GM18505 (cell line): ENCODE data around the gene SHANK2.

Experiments used
- ATAC-seq: cut with Tn5 transposase; IDR thresholded peaks from one replicate; pipeline ENCODE4 v1.9.1; 2021; ENCODE audit not compliant: unreplicated experiment
- POLR2A ChIP-seq: IDR thresholded peaks from 4 replicates; pipeline ENCODE4 v1.6.1; 2011; ENCODE audit warnings: borderline replicate concordance; ENCODE audit not compliant: insufficient read depth, insufficient read length; ENCODE audit errors: extremely low read depth

SHANK2 gene

DNA sequence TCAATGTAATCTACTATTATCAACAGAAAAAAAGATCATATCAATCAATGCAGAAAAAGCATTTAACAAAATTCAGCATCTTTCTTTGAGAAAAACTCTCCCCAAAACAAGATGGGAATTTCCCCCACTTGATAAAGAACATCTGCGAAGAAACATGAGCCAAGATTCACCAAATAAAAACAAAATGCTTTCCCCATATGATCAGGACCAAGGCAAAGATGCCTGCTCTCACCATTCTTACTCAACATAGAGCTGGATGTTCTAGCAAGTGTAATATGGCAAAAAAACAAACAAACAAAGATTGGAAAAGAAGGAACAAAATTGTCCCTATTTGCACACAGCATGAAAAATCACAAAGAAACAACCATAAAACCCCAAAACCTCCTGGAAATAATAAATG, 23.4 kb downstream of the SHANK2 start:
- no peak for TF ChIP-seq POLR2A
- no peak for ATAC-seq

DNA sequence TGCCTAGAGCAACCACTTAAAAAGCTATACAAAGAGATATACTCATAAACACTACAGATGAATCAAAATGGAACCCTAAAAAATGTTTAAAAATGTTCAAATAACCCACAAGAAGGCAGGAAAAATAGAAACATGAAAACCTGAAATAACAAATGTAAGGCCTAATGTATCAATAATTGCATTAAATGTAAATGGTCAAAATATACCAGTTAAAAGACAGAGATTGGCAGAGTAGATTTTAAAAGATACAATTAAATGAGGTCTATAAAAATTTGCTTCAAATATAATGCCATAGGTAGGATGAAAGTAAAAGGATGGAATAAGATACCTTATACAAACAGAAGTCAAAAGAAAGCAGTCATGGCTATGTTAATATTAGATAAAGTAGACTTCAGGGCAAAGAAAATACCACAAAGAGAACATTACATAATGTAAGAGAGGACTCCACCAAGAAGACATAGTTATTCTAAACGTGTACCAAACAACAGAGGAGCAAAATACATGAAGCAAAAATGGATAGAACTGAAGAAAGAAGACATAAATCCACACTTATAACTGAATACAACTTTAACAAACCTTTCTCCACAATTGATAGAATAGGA, 25.2 kb downstream of the SHANK2 start:
- no peak for TF ChIP-seq POLR2A
- ATAC-seq: no peak

DNA sequence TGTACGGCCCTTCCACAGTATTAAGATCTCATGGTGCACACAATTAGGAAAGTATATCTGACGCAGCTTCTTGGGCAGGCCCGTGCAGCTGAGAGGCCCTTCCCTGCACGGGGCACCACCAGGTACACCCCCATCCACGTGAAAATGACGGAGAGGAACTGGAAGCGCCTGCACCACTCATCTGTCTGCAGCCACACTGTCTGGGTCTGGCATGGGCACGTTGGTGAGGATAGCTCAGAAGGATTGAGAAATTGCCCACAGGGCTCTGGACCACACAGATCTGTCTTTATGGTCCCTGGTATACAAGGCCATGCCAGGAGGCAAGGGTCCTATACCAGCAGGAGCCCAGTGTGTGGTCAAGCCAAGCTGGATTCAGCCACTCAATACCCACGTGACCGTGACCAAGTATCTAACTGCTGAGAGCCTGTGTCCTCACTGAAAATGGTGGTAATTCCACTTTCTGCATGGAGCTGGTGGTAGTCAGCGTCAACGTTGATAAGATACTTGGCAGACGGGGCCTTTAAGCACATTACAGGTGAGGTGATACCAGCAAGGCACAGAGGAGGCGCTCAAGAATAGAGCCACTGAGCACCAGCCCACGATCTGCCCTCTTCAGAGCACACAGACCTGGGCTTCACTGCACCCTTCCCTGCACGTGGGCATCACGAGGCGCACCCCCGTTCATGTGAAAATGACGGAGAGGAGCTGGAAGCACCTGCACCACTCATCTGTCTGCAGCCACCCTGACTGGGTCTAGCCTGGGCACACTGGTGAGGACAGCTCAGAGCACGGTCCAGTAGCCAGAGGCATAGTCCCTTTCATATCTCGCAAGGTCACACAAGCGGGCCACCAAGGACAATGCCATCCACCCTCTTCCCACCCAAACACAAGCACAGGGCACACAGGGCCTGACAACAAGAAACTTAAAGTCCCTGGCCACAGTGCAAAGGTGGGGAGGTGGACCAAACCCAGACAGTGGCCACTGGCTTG, 28.4 kb downstream of the SHANK2 start:
- TF ChIP-seq POLR2A: no peak
- no peak for ATAC-seq

DNA sequence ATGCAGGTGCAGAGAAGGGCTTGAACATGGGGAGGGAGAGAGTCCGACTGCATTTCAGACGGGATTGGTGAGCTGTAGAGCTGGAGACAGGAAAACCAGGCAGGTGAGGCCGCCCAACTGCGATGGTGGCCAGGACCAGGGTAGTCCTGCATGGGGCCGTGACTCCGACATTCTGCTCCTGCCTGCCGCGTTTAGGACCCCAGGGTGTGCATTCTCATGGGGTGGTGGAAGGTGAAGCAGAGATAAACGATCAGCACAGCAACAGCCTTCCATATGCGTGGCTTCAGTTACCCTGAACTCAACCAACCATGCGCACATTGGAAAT, 29.3 kb downstream of the SHANK2 start:
- no peak for TF ChIP-seq POLR2A
- ATAC-seq: no peak

DNA sequence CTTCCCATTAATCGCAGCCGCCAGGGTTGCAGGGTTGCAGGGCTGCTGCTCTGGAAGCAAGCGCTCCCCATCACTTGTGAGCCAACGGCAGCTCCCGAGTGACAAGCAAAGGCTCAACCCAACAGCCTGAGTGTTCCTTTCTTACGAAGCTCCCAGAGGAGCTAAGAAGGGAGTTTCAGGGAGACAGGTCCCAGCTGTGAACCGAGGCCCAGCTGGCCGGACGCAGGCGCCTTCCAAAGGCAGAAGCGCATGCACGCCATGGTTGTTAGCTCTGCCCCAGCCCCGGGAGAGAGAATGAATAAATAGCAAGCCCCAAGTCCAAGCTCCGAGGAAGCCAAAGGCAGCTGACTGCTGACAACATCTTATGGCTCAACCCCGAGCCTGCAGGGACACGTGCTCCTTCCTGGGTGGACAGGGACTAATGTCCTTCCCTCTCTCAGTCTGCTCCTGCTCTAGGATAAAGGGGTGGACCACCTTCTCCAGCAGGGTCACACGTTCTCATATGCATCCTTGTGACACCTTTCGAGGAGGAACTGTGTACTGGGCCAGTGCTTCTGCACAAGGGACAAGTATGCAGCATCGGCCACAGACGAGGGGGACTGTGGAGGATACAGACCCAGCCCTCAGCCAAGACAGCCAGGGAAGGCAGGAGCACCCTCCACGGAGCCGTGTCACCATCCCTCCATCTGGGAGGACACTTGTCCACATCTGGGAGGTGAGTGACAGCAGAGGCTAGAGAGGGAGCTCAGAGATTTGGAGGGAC, 29.9 kb downstream of the SHANK2 start:
- no peak for TF ChIP-seq POLR2A
- no peak for ATAC-seq

- ATAC-seq: no peak
- no peak for TF ChIP-seq POLR2A
These were observed 30.6 kb downstream of the SHANK2 start for GRCh38 chr11:71221821-71222220.

- no peak for TF ChIP-seq POLR2A
These were observed 31.2 kb downstream of the SHANK2 start for GRCh38 chr11:71221201-71221600.

DNA sequence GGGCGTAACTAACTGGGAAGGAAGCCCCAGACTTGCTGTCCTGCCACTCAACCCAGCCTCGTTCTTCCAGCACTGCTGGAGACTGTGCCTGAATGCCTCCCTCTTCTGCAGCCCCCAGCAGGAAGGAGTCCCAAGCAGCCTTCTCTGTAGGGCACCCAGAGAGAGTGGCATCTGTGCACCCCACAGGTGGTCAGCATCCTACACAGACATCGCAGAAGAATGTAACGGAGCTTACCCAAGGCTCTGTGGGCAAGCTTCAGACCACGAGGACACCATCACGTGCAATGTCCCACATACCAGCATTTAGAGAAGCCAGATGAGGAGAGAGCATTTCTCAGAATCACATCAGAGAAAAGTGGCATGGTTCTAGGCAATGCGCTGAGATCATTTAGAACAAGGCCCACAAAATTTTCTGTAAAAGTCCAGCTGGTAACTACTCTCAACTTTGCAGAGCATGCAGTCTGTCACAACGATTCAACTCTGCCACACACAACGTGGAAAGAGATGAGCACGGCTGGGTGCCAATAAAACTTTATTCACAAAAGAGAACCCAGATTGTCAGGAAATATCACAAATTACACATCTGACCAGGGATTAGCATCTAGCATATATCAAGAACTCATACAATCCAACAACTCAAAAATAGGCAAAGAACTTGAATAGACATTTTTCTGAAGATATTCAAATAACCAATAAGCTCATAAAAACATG, 33.4 kb downstream of the SHANK2 start:
- ATAC-seq: no peak
- no peak for TF ChIP-seq POLR2A

More at GRCh38 chr11:71221201-71221600, 31.2 kb downstream of the SHANK2 start:
- no peak for ATAC-seq

DNA sequence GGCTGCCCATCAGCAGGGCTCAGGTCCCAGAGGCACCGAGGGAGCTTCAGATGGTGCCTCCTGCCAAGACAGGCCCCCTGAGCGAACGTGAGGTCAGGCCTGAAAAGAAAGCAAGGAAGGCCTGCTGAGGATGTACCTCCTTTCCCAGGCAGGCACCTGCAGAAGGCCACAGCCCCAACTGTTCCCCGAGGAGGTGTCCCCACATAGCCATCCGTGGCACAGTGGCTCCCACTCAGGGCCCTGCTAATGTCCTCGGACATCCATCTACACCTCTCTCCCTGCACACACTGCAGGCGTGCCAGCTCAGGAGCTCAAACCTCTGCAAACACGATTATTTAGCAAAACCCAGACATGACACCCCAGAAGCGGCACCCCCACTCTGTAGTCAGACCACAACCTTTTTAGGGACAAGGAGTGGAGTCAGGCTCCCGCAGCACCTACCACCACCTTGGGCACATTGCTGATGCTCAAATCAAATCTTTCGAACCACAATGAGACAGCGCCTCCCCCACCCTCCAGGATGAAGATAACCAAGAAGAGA, 36.9 kb downstream of the SHANK2 start:
- no peak for TF ChIP-seq POLR2A

DNA sequence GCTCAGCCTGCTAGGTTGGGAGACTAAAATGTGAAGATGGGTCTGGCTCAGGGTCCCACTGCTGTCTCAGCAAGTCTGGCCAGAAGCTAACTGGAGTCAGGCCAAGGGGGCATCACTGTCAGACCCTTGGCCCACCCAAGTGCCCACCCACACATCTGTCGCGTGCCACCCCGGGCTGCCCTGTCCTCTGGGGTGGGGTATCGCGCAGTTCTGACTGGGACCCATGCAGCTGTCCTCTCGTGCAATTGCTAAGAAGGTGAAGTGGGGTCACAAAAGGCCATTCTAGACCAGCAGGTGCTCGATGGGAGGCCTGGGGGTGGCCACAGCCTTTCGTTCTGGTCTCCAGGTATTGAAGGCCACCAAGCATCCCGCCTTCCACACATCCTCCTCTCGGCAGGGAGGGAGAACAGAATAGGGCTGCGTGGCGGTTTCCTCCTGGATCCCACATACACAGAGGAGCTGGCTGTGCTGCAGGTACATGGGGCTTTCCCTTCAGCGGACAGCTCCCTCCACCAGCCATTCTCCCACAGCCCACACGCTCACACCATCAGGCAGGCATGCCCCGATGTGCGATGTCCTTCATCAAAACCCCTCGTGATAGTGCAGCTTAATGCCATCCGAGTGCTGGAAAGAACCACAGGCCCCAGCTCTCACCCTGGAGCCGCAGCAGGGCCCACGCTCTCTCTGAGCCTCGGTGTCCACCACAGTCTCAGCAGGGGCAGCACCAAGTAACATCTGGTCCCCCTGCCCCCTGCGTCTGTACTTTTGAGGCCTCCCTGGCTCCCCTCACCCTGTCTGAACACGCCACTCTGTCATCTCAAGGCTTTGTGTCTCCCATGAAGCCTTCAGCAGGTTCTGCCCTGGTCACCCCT, 37.6 kb downstream of the SHANK2 start:
- ATAC-seq: no peak
- no peak for TF ChIP-seq POLR2A

More for the DNA sequence above, 36.9 kb downstream of the SHANK2 start:
- ATAC-seq: no peak

GRCh38 chr11:71213696-71214552, 38.5 kb downstream of the SHANK2 start:
- TF ChIP-seq POLR2A: no peak
- ATAC-seq: no peak
